Measurements from ENCODE around the gene ASB12. TPM values are rescaled to one million over a fixed set of nuclear protein-coding genes. Genes with fewer than 3 reads are reported as not detected.

The ASB12 gene
- total and polyA plus RNA-seq, 2 of the 8 experiments (the other 6 are each of a cell fraction or from before 2014, with no cell fraction given): 1.3 to 1.7 TPM

- Histone ChIP-seq H2BK12ac (ENCODE audit: low read depth, low read length) (no peak overlapping the region), H3K9me3 (ENCODE audit: insufficient read depth in 2 of 2, low read depth in 1 of 2, low read length in 1 of 2) (no peaks in the 10 kb centered on the region), H3K23me2 (ENCODE audit: low read depth, low read length) (no peaks in the 10 kb centered on the region), H2BK5ac (ENCODE audit: low read depth, low read length) (no peak overlapping the region), H2AFZ (ENCODE audit: low read length) (no peak overlapping the region), H3K36me3 (ENCODE audit: control insufficient read depth in 2 of 4, insufficient read depth in 4 of 4, low read length in 3 of 4) (peaks cover 0 to 7% (median 2%) of the 10 kb centered on the region in 4 experiments; a peak in 3 of 8 replicates), H4K20me1 (replicated peaks in 1 of 2; ENCODE audit: control insufficient read depth in 1 of 2, insufficient read depth in 2 of 2, low read length in 2 of 2) (no peaks in the 10 kb centered on the region), H3K27me3 (replicated peaks in 1 of 4; ENCODE audit: control insufficient read depth in 3 of 4, extremely low read depth in 1 of 4, insufficient read depth in 3 of 4, low read length in 3 of 4) (no peaks in the 10 kb centered on the region), H4K8ac (ENCODE audit: extremely low read depth, insufficient read depth, low read length) (no peak overlapping the region), H2BK120ac (replicated peaks; ENCODE audit: low read depth, low read length) (no peak overlapping the region), H3K4me3 (ENCODE audit: extremely low read depth in 1 of 4, insufficient read depth in 2 of 4, low read depth in 3 of 4, low read length in 4 of 4) (no peak overlapping the region), H4K5ac (ENCODE audit: insufficient read length, low read depth, low read length) (no peak overlapping the region), H2BK20ac (ENCODE audit: low read length) (no peak overlapping the region), H2AK5ac (ENCODE audit: low read depth, low read length) (no peak overlapping the region), H3K9ac (replicated peaks in 1 of 4; ENCODE audit: extremely low read depth in 1 of 4, low read depth in 3 of 4, low read length in 3 of 4) (no peak overlapping the region), H3K79me2 (ENCODE audit: control insufficient read depth in 1 of 2, insufficient read depth in 2 of 2, low read length in 2 of 2) (no peaks in the 10 kb centered on the region), H3K23ac (ENCODE audit: insufficient read length) (no peak overlapping the region), H3K4me2 (ENCODE audit: insufficient read depth in 1 of 2, low read depth in 2 of 2, low read length in 2 of 2) (no peak overlapping the region), H3K14ac (ENCODE audit: insufficient read length) (no peak overlapping the region), H2BK15ac (ENCODE audit: low read length) (no peak overlapping the region), H3K56ac (replicated peaks; ENCODE audit: insufficient read length, low read depth, low read length) (no peak overlapping the region), H3K79me1 (ENCODE audit: low read depth, low read length) (no peaks in the 10 kb centered on the region), H3K4me1 (replicated peaks in 1 of 4; ENCODE audit: control insufficient read depth in 3 of 4, insufficient read depth in 4 of 4, low read length in 3 of 4) (no peaks in the 10 kb centered on the region), H3K18ac (ENCODE audit: extremely low read depth, low read length) (no peak overlapping the region), H4K91ac (replicated peaks; ENCODE audit: insufficient read length, low read length) (no peak overlapping the region), H3K27ac (ENCODE audit: low read depth, low read length) (no peak overlapping the region), H3K4ac (replicated peaks; ENCODE audit: insufficient read length, low read depth, low read length) (no peak overlapping the region)
- ChIA-PET CTCF (ENCODE audit: partially characterized antibody) (interaction anchor here (1.4 kb wide), 1 partner anchor 93 kb away, joined by 3 read pairs; no protein-coding TSS in a partner anchor), POLR2A (ENCODE audit: partially characterized antibody) (no interaction called here)
- whole genome bisulfite sequencing, 2 experiments (ENCODE audit: extremely low coverage in 1 of 2, insufficient coverage in 1 of 2, insufficient read length in 1 of 2, insufficient replicate concordance in 2 of 2, low coverage in 1 of 2, low lambda C conversion rate in 2 of 2, missing lambda C conversion rate in 1 of 2): 60% methylated on average over 1 of the region's 1 CpG; no CpG with 5 or more reads in 1 of the 2 experiments
- FAIRE-seq (no peak), DNase-seq (ENCODE audit: low read depth in 1 of 2, low spot score in 2 of 2) (no peak)
- TF ChIP-seq RXRA (IDR thresholded peaks at IDR 0.05; ENCODE audit: insufficient read depth, low read depth, low read length): no peak
- no peak for TF ChIP-seq BRCA1 (IDR thresholded peaks at IDR 0.05; ENCODE audit: low read depth, low read length)
- no peak for TF ChIP-seq SAP30 (IDR thresholded peaks at IDR 0.05; ENCODE audit: insufficient read depth, insufficient replicate concordance, low read length)
- no peak for TF ChIP-seq NRF1 (IDR thresholded peaks at IDR 0.05; ENCODE audit: low read depth, low read length)
- no peak for TF ChIP-seq CTBP2 (IDR thresholded peaks at IDR 0.05; ENCODE audit: borderline replicate concordance, insufficient read depth, insufficient read length, low read length)
- no peak for TF ChIP-seq TAF1 (IDR thresholded peaks at IDR 0.05; ENCODE audit: low read depth, low read length)
- TF ChIP-seq FOSL1 (IDR thresholded peaks at IDR 0.05; ENCODE audit: insufficient read depth, low read depth, low read length): no peak
- TF ChIP-seq, protein P1, sequence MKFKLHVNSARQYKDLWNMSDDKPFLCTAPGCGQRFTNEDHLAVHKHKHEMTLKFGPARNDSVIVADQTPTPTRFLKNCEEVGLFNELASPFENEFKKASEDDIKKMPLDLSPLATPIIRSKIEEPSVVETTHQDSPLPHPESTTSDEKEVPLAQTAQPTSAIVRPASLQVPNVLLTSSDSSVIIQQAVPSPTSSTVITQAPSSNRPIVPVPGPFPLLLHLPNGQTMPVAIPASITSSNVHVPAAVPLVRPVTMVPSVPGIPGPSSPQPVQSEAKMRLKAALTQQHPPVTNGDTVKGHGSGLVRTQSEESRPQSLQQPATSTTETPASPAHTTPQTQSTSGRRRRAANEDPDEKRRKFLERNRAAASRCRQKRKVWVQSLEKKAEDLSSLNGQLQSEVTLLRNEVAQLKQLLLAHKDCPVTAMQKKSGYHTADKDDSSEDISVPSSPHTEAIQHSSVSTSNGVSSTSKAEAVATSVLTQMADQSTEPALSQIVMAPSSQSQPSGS (IDR thresholded peaks at IDR 0.05; ENCODE audit: low read length): no peak
- no peak for TF ChIP-seq RAD21 (IDR thresholded peaks at IDR 0.05 in 1 of 2, conservative IDR thresholded peaks at IDR 0.05 in 1 of 2; ENCODE audit: low read depth in 2 of 2, low read length in 2 of 2)
- no peak for TF ChIP-seq NANOG (IDR thresholded peaks at IDR 0.05; ENCODE audit: insufficient read depth, low read depth, low read length, poor library complexity, severe bottlenecking)
Measured at GRCh38 chrX:64186974-64187761, 43.2 kb downstream of the ASB12 start.
